ENCODE measurements around the gene PCDHA5.

PCDHA5 gene

DNA sequence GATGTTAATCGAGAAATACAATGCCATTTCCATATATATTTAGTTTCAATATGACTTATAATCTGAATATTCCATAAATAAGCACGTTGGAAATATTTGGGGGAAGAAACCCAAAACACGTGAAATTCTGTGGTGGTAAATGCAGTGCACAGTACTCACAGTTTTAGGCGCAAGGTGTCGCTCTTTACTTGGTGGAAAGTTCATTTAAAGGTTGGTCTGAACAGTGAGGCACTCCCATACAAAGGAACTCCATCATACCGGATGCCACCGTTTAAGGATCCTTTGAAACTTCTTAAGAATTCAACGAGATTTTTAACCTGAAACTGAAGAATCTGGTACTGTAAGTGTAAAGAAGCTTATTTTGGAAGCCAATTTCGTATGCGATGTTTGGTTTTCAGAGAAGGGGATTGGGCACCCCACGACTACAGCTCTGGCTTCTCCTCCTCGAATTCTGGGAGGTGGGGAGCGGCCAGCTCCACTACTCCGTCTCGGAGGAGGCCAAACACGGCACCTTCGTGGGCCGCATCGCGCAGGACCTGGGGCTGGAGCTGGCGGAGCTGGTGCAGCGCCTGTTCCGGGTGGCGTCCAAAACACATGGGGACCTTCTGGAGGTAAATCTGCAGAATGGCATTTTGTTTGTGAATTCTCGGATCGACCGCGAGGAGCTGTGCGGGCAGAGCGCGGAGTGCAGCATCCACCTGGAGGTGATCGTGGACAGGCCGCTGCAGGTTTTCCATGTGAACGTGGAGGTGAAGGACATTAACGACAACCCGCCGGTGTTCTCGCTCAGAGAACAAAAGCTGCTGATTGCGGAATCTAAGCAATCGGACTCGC is 47.5 kb downstream of the PCDHA5 start, which contains the start of gene PCDHA11:
PCDHA11 (plus strand) TSS at position 237 of the 834 bp plus-strand sequence; CDS start at position 384, 147 bp downstream.
- Histone ChIP-seq H3K4me1 (ENCODE audit: control insufficient read depth, insufficient read depth, low read length) (no peaks in the 10 kb centered on the region), H3K4me3 (ENCODE audit: low read length) (peak within 1 kb of the TSS; percentile 47; the same call in 1 of the 2 replicates), H3K9me3 (ENCODE audit: control insufficient read depth, insufficient read depth, low read length) (no peaks in the 10 kb centered on the region), H3K27me3 (ENCODE audit: control insufficient read depth, insufficient read depth, low read length) (no peaks in the 10 kb centered on the region), H3K27ac (ENCODE audit: low read length) (no peak within 1 kb of the TSS), H3K36me3 (ENCODE audit: control insufficient read depth, insufficient read depth, low read length) (peaks cover 9% of the 10 kb centered on the region; the same call in 1 of the 2 replicates)
- WGBS (ENCODE audit: insufficient coverage, insufficient read length) = no CpG with 5 or more reads among the region's 41 CpGs
- no peak for DNase-seq (ENCODE audit: low read depth, low spot score)

DNA sequence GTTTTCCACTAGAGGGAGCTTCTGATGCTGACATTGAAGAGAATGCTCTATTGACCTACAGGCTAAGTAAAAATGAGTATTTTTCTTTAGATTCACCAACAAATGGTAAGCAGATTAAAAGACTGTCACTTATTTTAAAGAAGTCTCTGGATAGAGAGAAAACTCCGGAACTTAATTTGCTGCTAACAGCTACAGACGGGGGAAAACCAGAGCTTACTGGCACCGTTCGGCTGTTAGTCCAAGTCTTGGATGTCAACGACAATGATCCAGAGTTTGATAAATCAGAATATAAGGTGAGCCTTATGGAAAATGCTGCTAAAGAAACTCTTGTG is 48.1 kb downstream of the PCDHA5 start:
- Histone ChIP-seq H3K27me3 (ENCODE audit: control insufficient read depth, insufficient read depth, low read length) (no peaks in the 10 kb centered on the region), H3K4me3 (ENCODE audit: low read length) (peak overlapping the region; percentile 47; the same call in 1 of the 2 replicates), H3K9me3 (ENCODE audit: control insufficient read depth, insufficient read depth, low read length) (no peaks in the 10 kb centered on the region), H3K27ac (ENCODE audit: low read length) (no peak overlapping the region), H3K4me1 (ENCODE audit: control insufficient read depth, insufficient read depth, low read length) (no peaks in the 10 kb centered on the region), H3K36me3 (ENCODE audit: control insufficient read depth, insufficient read depth, low read length) (peaks cover 9% of the 10 kb centered on the region; the same call in 1 of the 2 replicates)
- no peak for DNase-seq (ENCODE audit: low read depth, low spot score)
- WGBS (ENCODE audit: insufficient coverage, insufficient read length) = no CpG with 5 or more reads among the region's 5 CpGs

DNA sequence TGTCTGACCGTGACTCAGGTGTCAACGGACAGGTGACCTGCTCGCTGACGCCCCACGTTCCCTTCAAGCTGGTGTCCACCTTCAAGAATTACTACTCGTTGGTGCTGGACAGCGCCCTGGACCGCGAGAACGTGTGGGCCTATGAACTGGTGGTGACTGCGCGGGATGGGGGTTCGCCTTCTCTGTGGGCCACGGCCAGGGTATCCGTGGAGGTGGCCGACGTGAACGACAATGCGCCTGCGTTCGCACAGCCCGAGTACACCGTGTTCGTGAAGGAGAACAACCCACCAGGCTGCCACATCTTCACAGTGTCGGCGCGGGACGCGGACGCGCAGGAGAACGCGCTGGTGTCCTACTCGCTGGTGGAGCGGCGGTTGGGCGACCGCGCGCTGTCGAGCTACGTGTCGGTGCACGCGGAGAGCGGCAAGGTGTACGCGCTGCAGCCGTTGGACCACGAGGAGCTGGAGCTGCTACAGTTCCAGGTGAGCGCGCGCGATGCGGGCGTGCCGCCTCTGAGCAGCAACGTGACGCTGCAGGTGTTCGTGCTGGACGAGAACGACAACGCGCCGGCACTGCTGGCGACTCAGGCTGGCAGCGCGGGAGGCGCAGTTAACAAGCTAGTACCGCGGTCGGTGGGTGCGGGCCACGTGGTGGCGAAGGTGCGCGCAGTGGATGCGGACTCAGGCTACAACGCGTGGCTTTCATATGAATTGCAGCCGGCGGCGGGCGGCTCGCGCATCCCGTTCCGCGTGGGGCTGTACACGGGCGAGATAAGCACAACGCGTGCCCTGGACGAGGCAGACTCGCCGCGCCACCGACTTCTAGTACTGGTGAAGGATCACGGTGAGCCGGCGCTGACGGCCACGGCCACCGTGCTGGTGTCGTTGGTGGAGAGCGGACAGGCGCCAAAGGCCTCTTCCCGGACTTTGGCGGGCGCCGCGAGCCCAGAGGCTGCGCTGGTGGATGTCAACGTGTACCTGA is 49.1 kb downstream of the PCDHA5 start:
- Histone ChIP-seq H3K4me1 (ENCODE audit: control insufficient read depth, insufficient read depth, low read length) (no peaks in the 10 kb centered on the region), H3K4me3 (ENCODE audit: low read length) (no peak overlapping the region), H3K36me3 (ENCODE audit: control insufficient read depth, insufficient read depth, low read length) (peaks cover 9% of the 10 kb centered on the region; the same call in 1 of the 2 replicates), H3K27me3 (ENCODE audit: control insufficient read depth, insufficient read depth, low read length) (no peaks in the 10 kb centered on the region), H3K9me3 (ENCODE audit: control insufficient read depth, insufficient read depth, low read length) (no peaks in the 10 kb centered on the region), H3K27ac (ENCODE audit: low read length) (no peak overlapping the region)
- WGBS (ENCODE audit: insufficient coverage, insufficient read length) = no CpG with 5 or more reads among the region's 114 CpGs
- no peak for DNase-seq (ENCODE audit: low read depth, low spot score)
